H1 (cell line): ENCODE results near the gene SPTY2D1. TPM values are rescaled to one million over a fixed set of nuclear protein-coding genes. Genes with fewer than 3 reads are reported as not detected.

ENCODE experiments used
- CHD2 ChIP-seq: IDR thresholded peaks from 2 replicates; pipeline ENCODE4 v1.6.1; 2012; ENCODE audit warnings: low read length, improper control_type of control experiment
- CHD7 ChIP-seq: fragments of 300-600 bp; sonication (generic); IDR thresholded peaks from 2 replicates; pipeline ENCODE4 v1.7.1; 2012; ENCODE audit warnings: low read length, moderate library complexity, mild to moderate bottlenecking, inconsistent platforms; ENCODE audit not compliant: insufficient replicate concordance
- EZH2 ChIP-seq: fragments of 200-600 bp; sonication (generic); IDR thresholded peaks from 2 replicates; pipeline ENCODE4 v1.7.1; 2012; ENCODE audit warnings: low read depth, mild to moderate bottlenecking, moderate library complexity, low read length, inconsistent platforms; ENCODE audit not compliant: severe bottlenecking
- GABPA ChIP-seq: IDR thresholded peaks from 2 replicates; pipeline ENCODE4 v1.6.1; 2011; ENCODE audit warnings: mild to moderate bottlenecking, low read length, moderate library complexity, borderline replicate concordance; ENCODE audit not compliant: insufficient read depth
- HDAC6 ChIP-seq: IDR thresholded peaks from one replicate; pipeline ENCODE4 v1.7.1; 2012; ENCODE audit warnings: low read depth, mild to moderate bottlenecking, inconsistent platforms, low read length, moderate library complexity
- TAF7 ChIP-seq: optimal IDR thresholded peaks from 2 replicates; pipeline ENCODE3; 2011; ENCODE audit warnings: low read depth, mild to moderate bottlenecking, inconsistent platforms, low read length, moderate library complexity, borderline replicate concordance
- TEAD4 ChIP-seq: IDR thresholded peaks from 2 replicates; pipeline ENCODE4 v1.6.1; 2012; ENCODE audit warnings: low read depth, low read length, inconsistent platforms, mixed read lengths
- USF2 ChIP-seq: IDR thresholded peaks from 2 replicates; pipeline ENCODE4 v1.6.1; 2011; ENCODE audit warnings: low read length, improper control_type of control experiment
- ZNF274 ChIP-seq: IDR thresholded peaks from 2 replicates; pipeline ENCODE4 v1.7.0; 2012; ENCODE audit warnings: low read length, borderline replicate concordance; ENCODE audit errors: extremely low read depth
- polyA plus RNA-seq, 7 experiments: library from polyadenylated mRNA; depleted of rRNA in 3 of 7; stranded (reverse) in 5 of 7; unstranded in 2 of 7; fragments of >200 nt in 5 of 7; fragments of 200-250 nt in 2 of 7; gene quantifications; 1 replicate in 5 of 7; 2 replicates in 1 of 7; 4 replicates in 1 of 7; pipeline versions ENCODE4 v1.2.1 to v1.2.3, GENCODE V29; 2011 to 2013; ENCODE audit warnings: missing spikeins in 2 of 7, mixed read lengths in 2 of 7
- total RNA-seq: library from RNA; stranded (reverse); fragmentation: NEBNext Ultra II Directional; extraction: Animal tissue kit (Norgen Biotek cat#: 25700); gene quantifications from 2 replicates; pipeline ENCODE4 v1.2.1, GENCODE V29; 2021
- TF ChIP-seq, protein P1 (sequence below): IDR thresholded peaks from 2 replicates; pipeline ENCODE4 v1.6.1; 2011; ENCODE audit warnings: low read depth, mild to moderate bottlenecking, low read length; ENCODE audit not compliant: insufficient read depth

SPTY2D1 gene
- total and polyA plus RNA-seq, 2 of the 8 experiments (the other 6 are each of a cell fraction or from before 2014, with no cell fraction given) = 4.9 to 17.6 TPM

DNA sequence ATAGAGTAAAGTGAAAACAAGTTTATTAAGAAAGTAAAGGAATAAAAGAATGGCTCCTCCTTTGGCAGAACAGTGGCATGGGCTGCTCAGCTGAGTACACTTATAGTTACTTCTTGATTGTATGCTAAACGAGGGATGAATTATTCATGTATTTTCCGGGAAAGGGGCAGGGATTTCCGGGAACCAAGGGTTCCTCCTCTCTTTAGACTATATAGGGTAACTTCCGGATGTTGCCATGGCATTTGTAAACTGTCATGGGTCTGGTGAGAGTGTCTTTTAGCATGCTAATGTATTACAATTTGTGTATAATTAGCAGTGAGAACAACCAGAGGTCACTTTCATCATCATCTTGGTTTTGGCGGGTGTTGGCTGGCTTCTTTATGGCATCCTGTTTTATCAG is 23.5 kb upstream of the SPTY2D1 start (continued):
- TF ChIP-seq CHD7 (no peak), GABPA (no peak), ZNF274 (no peak), EZH2 (no peak), CHD2 (no peak), TEAD4 (no peak), TAF7 (no peak), USF2 (no peak), HDAC6 (no peak)
- TF ChIP-seq, protein P1, sequence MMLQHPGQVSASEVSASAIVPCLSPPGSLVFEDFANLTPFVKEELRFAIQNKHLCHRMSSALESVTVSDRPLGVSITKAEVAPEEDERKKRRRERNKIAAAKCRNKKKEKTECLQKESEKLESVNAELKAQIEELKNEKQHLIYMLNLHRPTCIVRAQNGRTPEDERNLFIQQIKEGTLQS = no peak
